Measurements from ENCODE around the gene NANOS1.

Gene NANOS1

DNA sequence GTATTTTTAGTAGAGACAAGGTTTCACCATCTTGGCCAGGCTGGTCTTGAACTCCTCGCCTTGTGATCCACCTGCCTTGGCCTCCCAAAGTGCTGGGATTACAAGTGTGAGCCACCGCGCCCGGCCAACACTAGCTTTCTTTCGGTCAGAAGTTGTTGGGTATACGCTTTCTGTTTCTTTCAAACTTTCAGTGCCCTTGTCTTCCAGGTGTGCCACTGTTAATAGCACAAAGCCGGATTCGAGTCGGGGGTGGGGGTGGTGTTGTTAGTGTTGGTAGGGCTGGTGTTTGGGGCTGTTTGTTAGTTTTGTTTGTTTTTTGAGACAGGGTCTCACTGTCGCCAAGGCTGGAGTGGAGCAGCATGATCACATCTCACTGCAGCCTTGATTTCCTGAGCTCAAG, 33.8 kb upstream of the NANOS1 start:
- no peak overlapping the region for H3K4me3 ChIP-seq (replicated peaks; ENCODE audit: low read depth, low read length)
- TF ChIP-seq, protein P1, sequence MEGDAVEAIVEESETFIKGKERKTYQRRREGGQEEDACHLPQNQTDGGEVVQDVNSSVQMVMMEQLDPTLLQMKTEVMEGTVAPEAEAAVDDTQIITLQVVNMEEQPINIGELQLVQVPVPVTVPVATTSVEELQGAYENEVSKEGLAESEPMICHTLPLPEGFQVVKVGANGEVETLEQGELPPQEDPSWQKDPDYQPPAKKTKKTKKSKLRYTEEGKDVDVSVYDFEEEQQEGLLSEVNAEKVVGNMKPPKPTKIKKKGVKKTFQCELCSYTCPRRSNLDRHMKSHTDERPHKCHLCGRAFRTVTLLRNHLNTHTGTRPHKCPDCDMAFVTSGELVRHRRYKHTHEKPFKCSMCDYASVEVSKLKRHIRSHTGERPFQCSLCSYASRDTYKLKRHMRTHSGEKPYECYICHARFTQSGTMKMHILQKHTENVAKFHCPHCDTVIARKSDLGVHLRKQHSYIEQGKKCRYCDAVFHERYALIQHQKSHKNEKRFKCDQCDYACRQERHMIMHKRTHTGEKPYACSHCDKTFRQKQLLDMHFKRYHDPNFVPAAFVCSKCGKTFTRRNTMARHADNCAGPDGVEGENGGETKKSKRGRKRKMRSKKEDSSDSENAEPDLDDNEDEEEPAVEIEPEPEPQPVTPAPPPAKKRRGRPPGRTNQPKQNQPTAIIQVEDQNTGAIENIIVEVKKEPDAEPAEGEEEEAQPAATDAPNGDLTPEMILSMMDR (IDR thresholded peaks at IDR 0.05; ENCODE audit: low read depth, low read length, missing control alignments), result no peak
- no peak for DNase-seq (ENCODE audit: extremely low read depth, low read depth)

DNA sequence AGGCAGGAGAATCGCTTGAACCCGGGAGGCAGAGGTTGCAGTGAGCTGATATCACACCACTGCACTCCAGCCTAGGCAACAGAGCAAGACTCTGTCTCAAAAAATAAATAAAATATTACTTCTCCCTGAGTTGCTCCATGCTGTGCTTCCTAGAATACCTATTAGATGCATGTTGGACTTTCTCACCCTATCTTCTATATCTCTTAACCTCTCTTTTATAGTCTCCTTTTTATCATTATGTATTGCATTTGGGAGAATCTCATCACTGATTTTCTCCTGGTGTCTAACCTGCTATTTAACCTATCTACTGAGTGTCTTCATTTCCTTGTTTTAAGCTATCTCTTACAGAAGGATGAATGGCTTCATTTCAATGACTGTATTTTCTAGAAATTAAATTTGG, 32.1 kb upstream of the NANOS1 start:
- DNase-seq (ENCODE audit: extremely low read depth, low read depth), result no peak
- TF ChIP-seq, protein P1 (IDR thresholded peaks at IDR 0.05; ENCODE audit: low read depth, low read length, missing control alignments), result no peak
- no peak overlapping the region for H3K4me3 ChIP-seq (replicated peaks; ENCODE audit: low read depth, low read length)

DNA sequence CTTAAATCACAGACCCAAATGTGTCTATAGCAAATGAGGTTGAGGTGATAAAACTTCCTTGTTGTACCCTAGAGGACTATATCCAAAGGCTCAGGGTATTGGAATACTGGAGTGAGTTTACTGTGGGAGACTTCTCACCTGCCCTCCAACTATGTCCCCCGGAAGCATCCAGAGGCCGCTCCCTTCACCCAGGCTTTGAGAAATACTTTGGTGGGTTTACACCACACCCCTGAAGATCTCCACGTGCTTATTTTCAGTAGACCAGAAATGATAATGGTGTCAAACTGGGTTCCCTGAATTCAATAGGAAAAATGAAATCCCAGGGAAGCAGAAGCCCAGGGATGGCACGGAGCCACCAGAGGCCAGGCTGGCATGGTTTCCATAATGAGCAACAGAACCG, 31.3 kb upstream of the NANOS1 start:
- TF ChIP-seq, protein P1 (IDR thresholded peaks at IDR 0.05; ENCODE audit: low read depth, low read length, missing control alignments), result no peak
- no peak for DNase-seq (ENCODE audit: extremely low read depth, low read depth)
- H3K4me3 ChIP-seq (replicated peaks; ENCODE audit: low read depth, low read length), result no peak overlapping the region

DNA sequence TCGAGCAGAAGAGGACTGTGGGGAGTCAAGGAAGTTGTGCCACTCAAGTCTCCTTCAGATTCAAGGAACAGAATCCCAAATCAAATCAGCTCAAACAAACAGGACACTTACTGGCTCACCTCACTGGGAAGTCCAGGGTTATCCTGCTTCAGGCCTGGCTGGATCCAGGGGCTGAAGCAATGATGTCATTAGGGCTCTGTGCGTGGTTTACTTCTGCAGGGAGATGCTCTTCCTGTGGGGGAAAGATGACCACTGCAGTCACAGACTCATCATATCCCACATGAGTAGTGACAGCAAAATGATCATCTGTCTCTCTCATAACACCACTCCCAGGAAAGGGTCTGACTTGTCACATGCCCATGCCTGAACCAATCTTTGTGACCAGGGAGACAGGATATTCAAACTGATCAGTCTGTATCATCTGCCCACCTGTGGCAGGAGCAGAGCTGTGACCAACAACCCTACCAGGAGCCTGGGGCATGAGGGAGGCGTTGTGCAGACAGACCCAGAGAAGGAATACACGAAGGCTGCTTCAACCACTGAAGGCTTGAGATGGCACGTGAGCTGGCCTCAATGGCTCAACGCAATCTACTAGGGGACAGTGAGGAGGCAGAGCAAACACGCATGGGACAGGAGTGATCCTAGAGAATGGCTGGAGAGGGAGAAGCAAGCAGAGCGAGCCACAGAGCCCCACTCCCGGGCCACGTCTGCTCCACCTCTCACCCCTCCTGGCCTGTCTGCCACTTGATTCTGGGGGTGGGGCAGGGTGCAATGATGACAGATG, 27.6 kb upstream of the NANOS1 start:
- DNase-seq (ENCODE audit: extremely low read depth, low read depth), result no peak

DNA sequence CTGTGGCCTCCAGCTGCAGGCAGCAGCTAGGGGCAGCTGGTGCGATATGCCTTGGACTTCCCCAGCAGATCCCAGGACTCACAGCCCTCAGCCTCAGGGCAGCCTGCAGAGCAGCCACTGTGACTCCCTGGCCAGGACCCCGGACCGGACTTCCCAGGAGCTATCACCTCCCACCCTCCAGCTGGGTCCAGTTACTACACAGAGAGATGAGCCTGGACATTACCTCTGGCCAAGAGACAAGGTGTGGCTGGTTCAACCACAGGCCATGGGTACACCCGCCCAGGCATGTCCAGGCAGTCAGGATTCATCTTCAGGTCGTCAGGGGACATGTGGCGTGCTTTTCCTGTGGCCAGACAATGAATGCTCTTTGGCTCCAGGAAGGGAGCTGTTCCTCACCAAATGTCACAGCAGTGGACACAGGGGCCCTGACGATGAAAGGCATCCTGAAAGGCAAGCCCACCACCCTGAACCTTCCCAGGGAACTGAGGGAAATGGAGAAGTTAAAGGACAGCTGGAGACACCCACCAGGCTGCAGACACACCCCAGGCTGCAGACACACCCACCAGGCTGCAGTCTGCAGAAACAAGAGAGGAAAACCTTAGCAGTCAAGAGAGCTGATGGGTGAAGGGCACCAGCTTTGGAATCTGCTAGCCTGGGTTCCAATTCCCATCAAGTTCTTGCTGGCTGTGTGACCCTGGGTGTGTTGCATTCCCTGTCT, 25.8 kb upstream of the NANOS1 start:
- TF ChIP-seq, protein P1 (IDR thresholded peaks at IDR 0.05; ENCODE audit: low read depth, low read length, missing control alignments), result no peak
- no peak for DNase-seq (ENCODE audit: extremely low read depth, low read depth)
- H3K4me3 ChIP-seq (replicated peaks; ENCODE audit: low read depth, low read length), result no peak overlapping the region

More for the DNA sequence above, 27.6 kb upstream of the NANOS1 start:
- H3K4me3 ChIP-seq (replicated peaks; ENCODE audit: low read depth, low read length), result no peak overlapping the region
- TF ChIP-seq, protein P1 (IDR thresholded peaks at IDR 0.05; ENCODE audit: low read depth, low read length, missing control alignments), result no peak

DNA sequence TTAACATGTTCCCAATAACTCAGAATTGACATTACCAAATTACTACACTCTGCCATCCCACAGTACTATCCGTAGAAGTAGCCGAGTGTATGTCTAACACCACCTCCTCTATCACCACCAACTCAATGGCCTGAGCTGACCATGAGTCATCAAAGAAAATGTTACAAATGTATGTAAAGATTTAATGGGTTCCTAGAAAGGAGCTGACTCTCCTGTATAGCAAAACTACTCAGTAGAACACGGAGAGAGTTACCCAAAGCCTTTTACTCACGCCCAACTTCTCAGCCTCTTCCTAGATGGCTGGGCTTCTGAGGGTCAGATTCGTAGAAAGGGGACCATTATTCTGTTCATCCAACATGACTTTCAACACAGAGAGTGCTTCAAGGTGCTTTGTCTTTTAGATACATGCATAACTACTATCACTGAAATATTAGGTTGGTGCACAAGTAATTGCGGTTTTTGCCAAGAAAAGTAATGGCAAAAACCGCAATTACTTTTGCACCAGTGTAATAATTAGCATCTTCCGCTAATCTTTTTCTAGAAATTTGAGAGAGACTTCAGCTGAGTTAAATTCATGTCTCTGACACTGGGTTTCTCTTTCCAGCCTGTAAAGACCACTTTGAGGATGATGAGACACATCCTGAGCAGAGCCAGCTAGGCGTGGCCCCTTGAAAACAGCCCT, 24.0 kb upstream of the NANOS1 start:
- TF ChIP-seq, protein P1 (IDR thresholded peaks at IDR 0.05; ENCODE audit: low read depth, low read length, missing control alignments), result no peak
- H3K4me3 ChIP-seq (replicated peaks; ENCODE audit: low read depth, low read length), result no peak overlapping the region
- no peak for DNase-seq (ENCODE audit: extremely low read depth, low read depth)

Data from HFF-Myc (cell line).